Measurements from ENCODE around the gene ATG101. TPM values are rescaled to one million over a fixed set of nuclear protein-coding genes. Genes with fewer than 3 reads are reported as not detected.

Gene ATG101
- total and polyA plus RNA-seq, 9 of the 15 experiments (the other 6 are each of a cell fraction or from before 2014, with no cell fraction given): 2.9 to 52.4 (median 29.7) TPM

- TF ChIP-seq ZFP91 (CRISPR knock-in tag; IDR thresholded peaks at IDR 0.05) (no peak), C11orf30 (IDR thresholded peaks at IDR 0.05; ENCODE audit: low read depth) (no peak), ARID4B (CRISPR knock-in tag; IDR thresholded peaks at IDR 0.05) (no peak), KAT2B (IDR thresholded peaks at IDR 0.05; ENCODE audit: low read depth, low read length) (no peak), ZKSCAN8 (CRISPR knock-in tag; IDR thresholded peaks at IDR 0.05) (no peak), MAFG (tag; conservative IDR thresholded peaks at IDR 0.05) (no peak), SRF (CRISPR knock-in tag; IDR thresholded peaks at IDR 0.05) (no peak), TAF9B (IDR thresholded peaks at IDR 0.05; ENCODE audit: partially characterized antibody) (no peak), ZNF3 (CRISPR knock-in tag; IDR thresholded peaks at IDR 0.05) (no peak), ASH1L (IDR thresholded peaks at IDR 0.05; ENCODE audit: borderline replicate concordance, low read depth, partially characterized antibody) (no peak), NCOA4 (IDR thresholded peaks at IDR 0.05; ENCODE audit: partially characterized antibody) (no peak), CSDE1 (IDR thresholded peaks at IDR 0.05) (no peak), POLR3G (IDR thresholded peaks at IDR 0.05; ENCODE audit: extremely low read depth, insufficient read length, insufficient replicate concordance) (no peak), SMARCB1 (IDR thresholded peaks at IDR 0.05; ENCODE audit: insufficient read length, low read depth) (no peak)
These were observed 28.1 kb upstream of the ATG101 start (continued) for GRCh38 chr12:52041695-52042123.

Data from K562 (cell line).